Ectodermal cell (in vitro differentiated cells): ENCODE results near the gene LLGL1.
"Not testable (repeated sequence)": the region's sequence is repeated elsewhere in the genome, so short reads cannot be mapped to it uniquely, and the experiment has no call there.

Source experiments
- H3K27ac ChIP-seq: 2 replicates; pipeline ENCODE4 v1.7.0; 2013; ENCODE audit warnings: mild to moderate bottlenecking, low read depth, low read length; ENCODE audit not compliant: insufficient read depth, poor library complexity, severe bottlenecking
- H3K27me3 ChIP-seq: 2 replicates; pipeline ENCODE4 v1.7.0; 2013; ENCODE audit warnings: mild to moderate bottlenecking, low read length; ENCODE audit not compliant: insufficient read depth, control insufficient read depth, poor library complexity, severe bottlenecking
- H3K36me3 ChIP-seq: one replicate; pipeline ENCODE4 v1.7.0; 2013; ENCODE audit warnings: low read length; ENCODE audit not compliant: control insufficient read depth, insufficient read depth
- H3K4me1 ChIP-seq: one replicate; pipeline ENCODE4 v1.7.0; 2013; ENCODE audit warnings: low read length; ENCODE audit not compliant: control insufficient read depth, insufficient read depth
- H3K4me3 ChIP-seq: 2 replicates; pipeline ENCODE4 v1.7.0; 2013; ENCODE audit warnings: low read depth, low read length, control low read depth; ENCODE audit not compliant: insufficient read depth
- H3K9me3 ChIP-seq: 2 replicates; pipeline ENCODE4 v1.7.0; 2013; ENCODE audit warnings: mild to moderate bottlenecking, low read length, moderate library complexity; ENCODE audit not compliant: control insufficient read depth
- WGBS, 2 experiments: methylation state at CpG; one replicate each; pipeline ENCODE4 v1.1.7; 2013; ENCODE audit warnings: missing lambda C conversion rate in 2 of 2; 5-methylcytosine and 5-hydroxymethylcytosine counted together

LLGL1 gene

GRCh38 chr17:18213666-18214270, 11.7 kb upstream of the LLGL1 start:
- no peaks in the 10 kb centered on the region for H3K4me1 ChIP-seq
- H3K36me3 ChIP-seq: peaks cover 19% of the 10 kb centered on the region
- H3K9me3 ChIP-seq: no peaks in the 10 kb centered on the region
- H3K4me3 ChIP-seq: no peak overlapping the region
- H3K27ac ChIP-seq: no peak overlapping the region
- 77 to 83% methylated on average over 7 of the region's 7 CpGs for WGBS, 2 experiments
- no peaks in the 10 kb centered on the region for H3K27me3 ChIP-seq

DNA sequence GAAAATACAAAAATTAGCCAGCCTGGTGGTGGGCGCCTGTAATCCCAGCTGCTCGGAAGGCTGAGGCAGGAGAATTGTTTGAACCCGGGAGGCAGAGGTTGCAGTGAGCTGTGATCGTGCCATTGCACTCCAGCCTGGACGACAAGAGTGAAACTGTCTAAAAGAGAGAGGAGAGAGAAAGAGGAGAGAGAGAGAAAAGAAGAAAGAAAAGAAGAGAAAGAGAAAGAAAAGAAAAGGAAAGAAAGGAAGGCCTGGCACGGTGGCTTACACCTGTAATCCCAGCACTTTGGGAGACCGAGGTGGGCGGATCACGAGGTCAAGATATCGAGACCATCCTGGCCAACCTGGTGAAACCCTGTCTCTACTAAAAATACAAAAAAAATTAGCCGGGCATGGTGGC, 8.5 kb upstream of the LLGL1 start:
- not testable (repeated sequence) for H3K36me3 ChIP-seq
- WGBS, 2 experiments: 86% methylated on average over 11 of the region's 11 CpGs

GRCh38 chr17:18217412-18218015, 7.9 kb upstream of the LLGL1 start:
- Histone ChIP-seq H3K4me1 (no peaks in the 10 kb centered on the region), H3K9me3 (no peaks in the 10 kb centered on the region), H3K4me3 (no peak overlapping the region), H3K27ac (no peak overlapping the region), H3K27me3 (no peaks in the 10 kb centered on the region), H3K36me3 (no peaks in the 10 kb centered on the region)
- 21% methylated on average over 5 to 6 of the region's 6 CpGs for WGBS, 2 experiments

More for the DNA sequence above, 8.5 kb upstream of the LLGL1 start:
- H3K9me3 ChIP-seq, H3K27ac ChIP-seq, H3K4me3 ChIP-seq, H3K27me3 ChIP-seq, H3K4me1 ChIP-seq: not testable (repeated sequence)

DNA sequence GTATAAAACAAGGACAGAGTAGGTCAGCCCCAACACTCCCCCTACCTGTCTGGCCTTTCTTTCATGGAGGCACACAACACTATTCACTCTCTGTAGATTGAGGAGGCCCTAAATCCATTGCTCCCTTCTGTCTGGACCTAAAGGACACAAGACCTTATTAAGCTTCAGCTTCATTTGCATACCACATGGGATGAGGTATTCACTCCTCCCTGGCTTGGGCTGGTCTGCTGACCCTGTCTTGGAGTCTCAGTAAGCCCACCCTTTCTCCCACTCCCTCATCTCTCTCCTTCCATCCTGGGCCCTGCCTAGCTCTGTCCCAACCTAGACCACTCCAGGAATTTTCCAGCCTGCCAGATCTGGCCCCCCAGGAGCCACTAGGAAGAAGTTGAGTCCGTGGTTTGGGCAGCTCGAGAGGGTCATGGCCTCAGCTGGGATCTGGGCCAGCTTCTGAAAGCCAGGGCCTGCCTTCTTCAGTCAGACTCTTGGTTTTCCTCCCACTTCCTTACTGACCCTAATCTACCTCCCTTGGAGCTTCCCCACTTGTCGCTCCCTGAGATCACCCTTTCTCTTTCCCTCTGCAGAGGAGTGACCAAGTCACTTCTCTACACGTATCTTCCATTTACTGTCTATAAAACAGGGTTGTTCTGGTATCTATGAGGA, 6.5 kb upstream of the LLGL1 start:
- Histone ChIP-seq H3K27me3 (no peaks in the 10 kb centered on the region), H3K9me3 (no peaks in the 10 kb centered on the region)
- 78 to 86% methylated on average over 4 of the region's 4 CpGs for WGBS, 2 experiments

DNA sequence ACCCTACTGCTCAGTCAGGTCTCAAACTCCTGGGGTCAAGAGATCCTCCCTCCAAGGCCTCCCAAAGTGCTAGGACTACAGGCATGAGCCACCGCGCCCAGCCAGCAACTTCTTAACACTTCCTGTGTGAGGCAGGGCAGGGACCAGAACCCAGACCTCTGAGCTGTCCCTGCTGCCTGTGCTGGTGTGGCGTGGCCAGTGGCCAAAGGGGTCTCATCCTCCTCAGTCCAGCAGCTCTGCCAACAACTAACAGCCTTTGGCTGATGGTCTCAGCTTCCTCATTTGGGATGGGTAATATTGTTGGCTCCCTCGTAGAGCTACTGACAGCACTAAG, 1.4 kb upstream of the LLGL1 start:
- Histone ChIP-seq H3K9me3 (no peaks in the 10 kb centered on the region), H3K27ac (peak overlapping the region; percentile 100), H3K4me1 (peaks cover 35% of the 10 kb centered on the region), H3K4me3 (no peak overlapping the region), H3K27me3 (no peaks in the 10 kb centered on the region), H3K36me3 (no peaks in the 10 kb centered on the region)
- WGBS, 2 experiments: 52 to 55% methylated on average over 4 of the region's 4 CpGs

More for the DNA sequence above, 6.5 kb upstream of the LLGL1 start:
- Histone ChIP-seq H3K4me3 (no peak overlapping the region), H3K36me3 (no peaks in the 10 kb centered on the region), H3K4me1 (peaks cover 10% of the 10 kb centered on the region), H3K27ac (no peak overlapping the region)

GRCh38 chr17:18224387-18225120, 881 bp upstream of the LLGL1 start:
- 1 to 2% methylated on average over 23 of the region's 23 CpGs for WGBS, 2 experiments
- peak overlapping the region; percentile 100 for H3K27ac ChIP-seq
- no peaks in the 10 kb centered on the region for H3K36me3 ChIP-seq
- H3K4me3 ChIP-seq: peak overlapping the region; percentile 46
- no peaks in the 10 kb centered on the region for H3K27me3 ChIP-seq
- H3K9me3 ChIP-seq: no peaks in the 10 kb centered on the region
- peaks cover 40% of the 10 kb centered on the region for H3K4me1 ChIP-seq

DNA sequence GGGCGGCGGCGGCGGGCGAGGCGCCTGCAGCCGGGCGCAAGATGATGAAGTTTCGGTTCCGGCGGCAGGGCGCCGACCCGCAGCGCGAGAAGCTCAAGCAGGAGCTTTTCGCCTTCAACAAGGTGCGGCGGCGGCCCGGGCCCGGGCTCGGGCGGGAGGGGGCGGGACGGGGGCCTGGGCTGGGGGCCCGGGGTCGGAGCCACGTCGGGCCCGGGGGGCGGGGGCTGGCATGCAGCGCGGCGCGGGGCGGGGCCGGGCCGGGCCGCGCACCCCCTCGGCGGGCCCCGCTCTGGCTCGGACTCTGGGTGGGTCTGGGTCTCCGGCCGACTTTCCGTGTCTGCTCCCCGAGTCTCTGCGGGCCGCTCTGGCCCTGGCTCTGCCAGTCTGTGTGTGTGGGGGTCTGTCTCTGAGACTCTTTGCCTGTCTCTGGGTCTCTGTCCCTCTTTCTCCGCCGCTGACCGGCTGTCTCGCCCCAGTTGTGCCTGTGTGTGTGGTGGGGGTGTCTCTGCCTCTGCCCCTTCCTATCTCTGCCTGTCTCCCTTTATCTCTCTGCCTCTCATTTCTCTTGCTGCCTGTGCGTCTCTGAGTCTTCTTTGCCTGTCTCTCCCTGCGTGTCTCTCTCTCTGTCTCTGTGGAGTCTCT, 328 bp downstream of the LLGL1 start:
- Histone ChIP-seq H3K27me3 (no peaks in the 10 kb centered on the region), H3K4me3 (peak overlapping the region; percentile 85), H3K9me3 (no peaks in the 10 kb centered on the region), H3K27ac (no peak overlapping the region), H3K4me1 (peaks cover 52% of the 10 kb centered on the region), H3K36me3 (no peaks in the 10 kb centered on the region)
- 0% methylated on average over 56 to 57 of the region's 57 CpGs for WGBS, 2 experiments

DNA sequence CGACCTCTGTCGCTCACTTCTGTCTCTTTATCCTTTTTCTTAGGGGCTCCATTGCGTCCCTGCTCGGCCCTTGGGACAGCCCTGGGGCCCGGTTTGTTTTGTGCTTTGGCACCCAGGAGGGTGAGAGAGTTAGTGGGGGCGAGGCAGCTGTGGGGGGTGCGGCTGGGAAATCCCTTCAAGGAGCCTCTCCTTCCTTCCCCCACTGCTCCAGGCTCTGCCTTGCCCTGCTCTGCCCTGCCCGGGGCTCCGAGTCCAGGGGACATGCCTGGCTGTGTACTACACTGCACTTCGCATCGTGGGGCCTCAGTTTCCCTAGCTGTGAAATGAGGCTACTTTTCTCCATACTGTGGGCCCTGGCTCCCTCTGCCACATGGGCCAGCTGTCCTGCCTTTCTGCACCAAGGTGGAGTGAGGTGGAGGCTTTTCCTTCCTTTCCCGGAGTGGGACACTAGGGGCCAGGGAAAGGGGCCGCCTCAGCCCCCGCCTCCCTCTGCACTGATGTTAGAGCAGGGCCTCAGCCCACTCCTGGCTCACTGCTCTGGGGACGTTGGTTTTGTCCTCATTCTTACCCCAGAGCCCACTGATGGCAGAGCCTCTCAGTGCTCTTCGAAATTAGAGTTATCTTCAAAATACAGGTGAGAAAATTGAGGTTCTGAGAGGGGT, 980 bp downstream of the LLGL1 start:
- peaks cover 57% of the 10 kb centered on the region for H3K4me1 ChIP-seq
- WGBS, 2 experiments: 33 to 35% methylated on average over 16 of the region's 16 CpGs
- H3K36me3 ChIP-seq: no peaks in the 10 kb centered on the region
- H3K9me3 ChIP-seq: no peaks in the 10 kb centered on the region
- H3K27me3 ChIP-seq: no peaks in the 10 kb centered on the region
- peak overlapping the region; percentile 85 for H3K4me3 ChIP-seq
- H3K27ac ChIP-seq: no peak overlapping the region

GRCh38 chr17:18227635-18228034, 2.2 kb downstream of the LLGL1 start:
- Histone ChIP-seq H3K36me3 (peaks cover 6% of the 10 kb centered on the region), H3K4me3 (no peak overlapping the region), H3K4me1 (peaks cover 69% of the 10 kb centered on the region), H3K9me3 (no peaks in the 10 kb centered on the region), H3K27me3 (no peaks in the 10 kb centered on the region), H3K27ac (no peak overlapping the region)
- 96 to 97% methylated on average over 5 of the region's 5 CpGs for WGBS, 2 experiments
